Measurements from ENCODE around the gene EVL. TPM values are rescaled to one million over a fixed set of nuclear protein-coding genes. Genes with fewer than 3 reads are reported as not detected.

EVL gene
- total and polyA plus RNA-seq, 2 of the 8 experiments (the other 6 are each of a cell fraction or from before 2014, with no cell fraction given), result 30.7 to 64.6 TPM

DNA sequence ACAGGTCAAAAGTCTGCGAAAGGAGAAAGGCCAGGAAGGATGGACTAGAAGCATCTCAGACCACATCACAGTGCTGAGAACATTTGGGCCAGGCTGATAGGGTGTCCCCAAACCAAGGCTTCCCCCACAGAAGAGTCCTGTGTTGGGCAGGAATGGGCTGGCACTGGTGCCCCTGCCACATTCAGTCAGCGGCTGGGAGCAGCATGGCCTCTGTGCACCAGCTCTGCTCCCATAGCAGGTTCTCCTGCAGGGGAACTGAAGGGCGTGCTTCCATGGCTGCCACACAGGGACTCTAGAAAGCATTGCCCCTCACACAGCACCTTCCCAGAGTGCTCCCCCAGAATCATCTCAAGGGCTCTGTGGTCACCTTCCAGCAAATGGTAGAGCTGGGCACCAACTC is 17.5 kb downstream of the EVL start (continued):
- TF ChIP-seq RNF2 (IDR thresholded peaks at IDR 0.05; ENCODE audit: borderline replicate concordance, low read depth, low read length, missing control alignments, poor library complexity, severe bottlenecking), result no peak
- no peak for TF ChIP-seq RXRA (IDR thresholded peaks at IDR 0.05; ENCODE audit: insufficient read depth, low read depth, low read length)
- TF ChIP-seq SAP30 (IDR thresholded peaks at IDR 0.05; ENCODE audit: insufficient read depth, insufficient replicate concordance, low read length), result no peak
- TF ChIP-seq CTBP2 (IDR thresholded peaks at IDR 0.05; ENCODE audit: borderline replicate concordance, insufficient read depth, insufficient read length, low read length), result no peak
- no peak for TF ChIP-seq SP2 (IDR thresholded peaks at IDR 0.05; ENCODE audit: low read length)

Data from H1 (cell line).